ENCODE results near the gene KRT80. TPM values are rescaled to one million over a fixed set of nuclear protein-coding genes. Genes with fewer than 3 reads are reported as not detected.

Gene KRT80
- total RNA-seq, 1 experiment from 2014 or later, result 51.5 TPM

- no peak overlapping the region for H3K27ac ChIP-seq (ENCODE audit: low read length)
- H3K27me3 ChIP-seq (ENCODE audit: control insufficient read depth, insufficient read depth, low read length), result no peaks in the 10 kb centered on the region
- DNase-seq (ENCODE audit: low read depth, low spot score) (no peak), ATAC-seq (no peak)
- intact Hi-C loops (cut with micrococcal nuclease; ENCODE audit: unreplicated experiment) (no loop called here), in situ Hi-C loops (cut with HindIII; ENCODE audit: low pct_unique_long_range_greater_than_20kb, low sequenced_read_pairs) (no loop called here)
- H3K36me3 ChIP-seq (ENCODE audit: control insufficient read depth, insufficient read depth, low read length), result no peaks in the 10 kb centered on the region
- no TSS peak for BruUV-seq (replicated peaks)
- H3K4me1 ChIP-seq (ENCODE audit: control insufficient read depth, insufficient read depth, low read length), result no peaks in the 10 kb centered on the region
- POLR2A ChIA-PET, result no interaction called here
- no peaks in the 10 kb centered on the region for H3K9me3 ChIP-seq (ENCODE audit: control insufficient read depth, insufficient read depth, low read depth, low read length)
- TF ChIP-seq POLR2AphosphoS5 (IDR thresholded peaks at IDR 0.05; ENCODE audit: low read depth, low read length) (no peak), TCF7L2 (IDR thresholded peaks at IDR 0.05; ENCODE audit: low read depth, low read length) (no peak), REST (IDR thresholded peaks at IDR 0.05; ENCODE audit: insufficient read depth in 1 of 2, low read depth in 2 of 2, low read length in 1 of 2) (no peak), SIN3A (IDR thresholded peaks at IDR 0.05; ENCODE audit: borderline replicate concordance, insufficient read depth, low read depth, low read length) (no peak), CTCF (IDR thresholded peaks at IDR 0.05) (no peak)
- no peak overlapping the region for H3K4me3 ChIP-seq (ENCODE audit: low read depth in 2 of 2, low read length in 2 of 2)
- CTCF ChIA-PET, result interaction anchor here (0.7 kb wide), 1 partner anchor 13 kb away, joined by 6 read pairs; no protein-coding TSS in a partner anchor
These were observed 63.9 kb downstream of the KRT80 start for GRCh38 chr12:52127683-52128450.

- H3K9me3 ChIP-seq (ENCODE audit: control insufficient read depth, insufficient read depth, low read depth, low read length), result no peaks in the 10 kb centered on the region
- no peak for ATAC-seq
- no peaks in the 10 kb centered on the region for H3K27me3 ChIP-seq (ENCODE audit: control insufficient read depth, insufficient read depth, low read length)
- TF ChIP-seq CTCF (IDR thresholded peaks at IDR 0.05) (no peak), POLR2AphosphoS5 (IDR thresholded peaks at IDR 0.05; ENCODE audit: low read depth, low read length) (no peak), SIN3A (IDR thresholded peaks at IDR 0.05; ENCODE audit: borderline replicate concordance, insufficient read depth, low read depth, low read length) (no peak), TCF7L2 (IDR thresholded peaks at IDR 0.05; ENCODE audit: low read depth, low read length) (no peak), REST (IDR thresholded peaks at IDR 0.05; ENCODE audit: insufficient read depth in 1 of 2, low read depth in 2 of 2, low read length in 1 of 2) (no peak)
- ChIA-PET CTCF (no interaction called here), POLR2A (no interaction called here)
- H3K36me3 ChIP-seq (ENCODE audit: control insufficient read depth, insufficient read depth, low read length), result no peaks in the 10 kb centered on the region
- no peak overlapping the region for H3K27ac ChIP-seq (ENCODE audit: low read length)
- H3K4me3 ChIP-seq (ENCODE audit: low read depth in 2 of 2, low read length in 2 of 2), result no peak overlapping the region
- in situ Hi-C loops (cut with HindIII; ENCODE audit: low pct_unique_long_range_greater_than_20kb, low sequenced_read_pairs) (no loop called here), intact Hi-C loops (cut with micrococcal nuclease; ENCODE audit: unreplicated experiment) (no loop called here)
- no peaks in the 10 kb centered on the region for H3K4me1 ChIP-seq (ENCODE audit: control insufficient read depth, insufficient read depth, low read length)
- no TSS peak for BruUV-seq (replicated peaks)
- no peak for DNase-seq (ENCODE audit: low read depth, low spot score)
These were observed 64.9 kb downstream of the KRT80 start for GRCh38 chr12:52126605-52127578.

Data from Panc1 (cell line).